Subcutaneous adipose tissue (tissue), 4 donors: ENCODE results near the gene C2orf49. TPM values are rescaled to one million over a fixed set of nuclear protein-coding genes. Genes with fewer than 3 reads are reported as not detected.

Experiments used
- total RNA-seq, 4 donors: library from RNA; depleted of rRNA; stranded (reverse); fragments of >200 nt; gene quantifications; one replicate each; pipeline ENCODE4 v1.1.0, GENCODE V29; 2016
- TF ChIP-seq, protein P1 (sequence below): fragments of 450-650 bp; IDR thresholded peaks from one replicate; pipeline ENCODE4 v1.5.1; 2016; ENCODE audit warnings: low read depth, mild to moderate bottlenecking, control low read depth, antibody characterized with exemption, moderate library complexity

The C2orf49 gene
- total RNA-seq, 4 donors from 2014 or later: 13.4 to 30.5 (median 18.2) TPM

GRCh38 chr2:105393373-105394055, 56.2 kb downstream of the C2orf49 start:
- TF ChIP-seq, protein P1, sequence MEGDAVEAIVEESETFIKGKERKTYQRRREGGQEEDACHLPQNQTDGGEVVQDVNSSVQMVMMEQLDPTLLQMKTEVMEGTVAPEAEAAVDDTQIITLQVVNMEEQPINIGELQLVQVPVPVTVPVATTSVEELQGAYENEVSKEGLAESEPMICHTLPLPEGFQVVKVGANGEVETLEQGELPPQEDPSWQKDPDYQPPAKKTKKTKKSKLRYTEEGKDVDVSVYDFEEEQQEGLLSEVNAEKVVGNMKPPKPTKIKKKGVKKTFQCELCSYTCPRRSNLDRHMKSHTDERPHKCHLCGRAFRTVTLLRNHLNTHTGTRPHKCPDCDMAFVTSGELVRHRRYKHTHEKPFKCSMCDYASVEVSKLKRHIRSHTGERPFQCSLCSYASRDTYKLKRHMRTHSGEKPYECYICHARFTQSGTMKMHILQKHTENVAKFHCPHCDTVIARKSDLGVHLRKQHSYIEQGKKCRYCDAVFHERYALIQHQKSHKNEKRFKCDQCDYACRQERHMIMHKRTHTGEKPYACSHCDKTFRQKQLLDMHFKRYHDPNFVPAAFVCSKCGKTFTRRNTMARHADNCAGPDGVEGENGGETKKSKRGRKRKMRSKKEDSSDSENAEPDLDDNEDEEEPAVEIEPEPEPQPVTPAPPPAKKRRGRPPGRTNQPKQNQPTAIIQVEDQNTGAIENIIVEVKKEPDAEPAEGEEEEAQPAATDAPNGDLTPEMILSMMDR: no peak

DNA sequence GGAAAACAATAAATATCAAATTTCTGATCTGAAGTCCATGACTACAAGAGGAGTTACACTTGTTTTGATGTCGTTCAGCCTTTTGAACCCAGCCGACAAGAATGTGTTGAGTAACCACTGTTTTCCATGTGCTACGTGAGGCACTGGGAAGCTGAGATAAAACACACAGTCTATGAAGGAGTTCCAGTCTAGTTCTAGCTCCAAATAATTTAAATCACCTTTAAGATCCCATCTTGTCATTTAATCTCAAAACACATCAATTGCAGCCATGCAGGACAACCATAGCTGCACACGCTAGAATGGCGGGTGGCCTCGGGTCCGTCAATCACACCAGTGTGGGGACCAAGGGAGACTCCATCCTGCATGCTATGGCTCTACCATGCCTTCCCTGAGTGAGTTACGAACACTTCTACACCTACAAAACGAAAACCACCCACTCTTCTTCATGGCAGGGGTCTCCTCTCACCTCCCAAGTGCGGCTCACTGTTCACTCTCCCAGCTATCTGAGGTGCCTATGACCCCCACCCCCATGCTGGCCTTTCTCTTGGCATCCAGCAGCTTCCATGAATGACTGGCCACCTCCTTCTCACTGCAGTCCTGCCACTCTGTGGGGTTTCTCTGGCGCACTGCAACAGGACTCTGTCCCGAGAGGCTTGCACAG, 57.7 kb downstream of the C2orf49 start:
- TF ChIP-seq, protein P1: no peak

- TF ChIP-seq, protein P1: no peak
Observed at GRCh38 chr2:105395691-105396090, 58.4 kb downstream of the C2orf49 start.

DNA sequence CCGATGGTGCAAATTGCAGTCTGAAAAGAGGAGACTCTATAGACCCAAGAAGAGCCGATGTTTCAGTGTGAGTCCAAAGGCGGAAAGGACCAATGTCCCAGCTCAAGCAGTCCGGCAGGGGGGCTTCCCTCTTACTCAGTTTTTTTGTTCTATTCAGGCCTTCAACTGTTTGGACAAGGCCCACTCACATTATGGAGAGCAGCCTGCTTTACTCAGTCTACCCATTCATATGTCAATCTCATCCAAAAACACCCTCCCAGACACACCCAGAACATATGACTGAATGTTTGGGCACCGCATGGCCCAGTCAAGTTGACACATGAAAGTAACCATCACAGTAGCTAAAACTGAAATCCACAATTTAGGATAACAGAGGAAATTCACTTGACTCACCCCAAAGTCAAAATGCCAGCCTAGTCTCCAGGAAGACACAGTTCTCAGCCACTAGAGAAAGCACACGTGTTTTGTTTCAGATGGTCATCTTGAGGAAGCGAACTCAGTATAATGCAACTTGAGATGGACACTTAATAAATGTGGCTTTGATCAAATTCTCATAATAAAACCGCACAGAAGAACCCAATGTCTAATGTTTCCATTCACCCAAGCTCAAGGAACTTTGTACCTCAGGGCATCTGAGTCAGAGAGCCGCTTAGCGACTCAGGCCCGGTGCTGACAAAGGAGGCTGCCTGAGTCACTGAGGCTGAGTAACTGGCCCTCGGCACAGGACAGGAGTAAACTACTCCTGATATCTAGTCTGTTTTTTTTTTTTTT, 59.1 kb downstream of the C2orf49 start:
- TF ChIP-seq, protein P1: no peak

- TF ChIP-seq, protein P1: no peak
Observed at GRCh38 chr2:105397025-105397722, 59.8 kb downstream of the C2orf49 start.

DNA sequence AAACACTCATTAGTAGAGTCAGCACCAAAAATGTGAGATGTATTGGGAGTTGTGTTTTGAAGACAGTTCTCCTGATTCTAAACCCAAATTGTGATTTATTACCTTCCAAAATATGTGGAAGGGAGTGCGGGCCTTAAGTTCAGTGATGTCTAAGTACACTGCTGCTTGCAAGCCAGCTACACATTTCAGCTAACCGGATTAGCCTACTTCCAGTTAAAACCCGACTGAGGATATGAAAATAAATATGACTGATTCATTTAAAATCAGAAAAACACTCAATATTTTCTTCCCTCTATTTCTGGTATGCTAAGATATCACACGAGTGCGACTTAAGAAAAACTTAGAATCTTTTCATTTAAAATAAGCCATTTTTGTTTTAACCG, 60.6 kb downstream of the C2orf49 start:
- TF ChIP-seq, protein P1: no peak
